NCI-H146 (cell line): ENCODE results near the gene WDPCP.
"Not testable (repeated sequence)": the region's sequence is repeated elsewhere in the genome, so short reads cannot be mapped to it uniquely, and the experiment has no call there.

Source experiments
- DNase-seq: peaks from one replicate; lab custom pipeline; 2025; lab: John Stamatoyannopoulos, UW

The WDPCP gene

DNA sequence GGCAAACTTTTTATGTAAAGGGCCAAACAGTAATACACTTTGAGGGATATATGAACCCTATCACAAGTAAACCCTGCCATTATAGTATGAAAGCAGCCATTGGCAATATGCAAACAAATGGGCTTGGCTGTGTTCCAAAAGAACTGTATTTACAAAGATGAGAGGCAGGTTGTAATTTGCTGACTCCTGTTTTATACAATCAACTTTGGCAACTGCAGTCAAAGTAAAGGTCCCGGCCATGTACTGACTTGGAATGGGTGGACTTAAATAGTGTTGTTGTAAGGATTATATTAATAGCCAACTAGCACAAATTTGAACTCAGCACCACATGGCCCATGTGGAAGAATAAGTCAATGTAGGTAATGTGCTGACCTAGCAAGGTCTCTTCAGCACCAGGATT is 223.4 kb downstream of the WDPCP start:
- DNase-seq, result peak; percentile 90

DNA sequence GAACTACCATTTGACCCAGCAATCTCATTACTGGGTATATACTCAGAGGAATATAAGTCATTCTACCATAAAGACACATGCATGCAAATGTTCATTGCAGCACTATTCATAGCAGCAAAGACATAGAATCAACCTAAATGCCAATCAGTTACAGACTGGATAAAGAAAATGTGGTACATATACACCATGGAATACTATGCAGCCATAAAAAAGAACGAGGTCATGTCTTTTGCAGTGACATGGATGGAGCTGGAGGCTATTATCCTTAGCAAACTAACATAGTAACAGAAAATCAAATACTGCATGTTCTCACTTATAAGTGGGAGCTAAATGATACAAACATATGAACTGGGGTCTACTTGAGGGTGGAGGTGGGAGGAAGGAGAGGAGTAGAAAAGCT is 230.6 kb downstream of the WDPCP start:
- DNase-seq, result not testable (repeated sequence)

DNA sequence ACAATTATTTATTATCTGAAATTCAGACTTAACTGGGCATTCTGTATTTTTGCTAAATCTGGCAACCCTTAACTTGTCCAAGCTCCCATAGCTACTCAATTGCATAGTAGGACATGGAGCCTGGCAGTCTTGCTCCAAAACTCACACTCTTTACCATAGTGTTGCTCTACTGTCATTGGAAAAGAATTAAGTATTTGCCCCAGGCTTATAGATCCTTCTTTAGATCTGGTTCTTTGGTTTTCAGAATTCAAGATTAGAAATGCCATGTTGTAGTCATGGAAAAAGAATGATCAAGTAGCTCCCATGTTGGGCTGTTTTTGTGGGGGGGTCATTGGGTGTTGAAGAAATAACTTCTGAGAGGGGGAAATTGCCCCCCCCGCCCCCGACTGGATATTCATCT is 240.9 kb downstream of the WDPCP start:
- no peak for DNase-seq

DNA sequence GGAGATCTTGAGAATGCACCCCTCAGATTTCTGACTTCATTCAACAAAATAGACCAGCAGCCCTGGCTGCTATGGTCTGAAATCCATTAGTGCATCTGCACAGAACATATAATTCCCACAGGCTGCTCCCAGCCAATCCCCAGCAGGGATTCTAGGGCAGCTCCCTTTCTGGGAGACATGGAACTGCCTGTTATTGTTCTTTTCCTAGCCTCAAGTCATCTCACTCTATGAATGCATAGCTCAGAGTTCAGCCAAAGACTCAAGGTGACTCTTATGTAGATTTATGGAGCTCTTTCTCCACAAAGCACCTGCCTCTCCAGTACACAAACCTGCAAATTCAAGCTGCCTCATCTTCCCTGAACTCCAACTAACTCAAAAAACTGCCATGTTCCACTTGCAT is 241.9 kb downstream of the WDPCP start:
- DNase-seq, result no peak

DNA sequence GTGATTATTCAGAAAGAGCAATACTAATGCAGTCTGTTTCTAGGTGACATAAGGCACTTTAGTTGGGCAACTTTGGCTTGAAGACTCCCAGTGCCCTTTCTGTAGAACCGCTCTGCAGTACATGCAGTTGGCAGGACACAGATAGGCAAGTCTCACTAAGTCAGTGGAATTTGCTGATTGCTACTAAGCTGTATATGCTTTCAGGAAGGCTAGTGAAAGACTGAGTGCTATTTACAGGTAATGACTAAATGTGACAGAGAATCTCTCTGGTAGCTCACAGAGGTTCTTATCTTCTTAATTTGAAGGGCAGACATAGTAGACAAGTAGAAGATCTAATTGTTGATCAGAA is 243.0 kb downstream of the WDPCP start:
- no peak for DNase-seq

DNA sequence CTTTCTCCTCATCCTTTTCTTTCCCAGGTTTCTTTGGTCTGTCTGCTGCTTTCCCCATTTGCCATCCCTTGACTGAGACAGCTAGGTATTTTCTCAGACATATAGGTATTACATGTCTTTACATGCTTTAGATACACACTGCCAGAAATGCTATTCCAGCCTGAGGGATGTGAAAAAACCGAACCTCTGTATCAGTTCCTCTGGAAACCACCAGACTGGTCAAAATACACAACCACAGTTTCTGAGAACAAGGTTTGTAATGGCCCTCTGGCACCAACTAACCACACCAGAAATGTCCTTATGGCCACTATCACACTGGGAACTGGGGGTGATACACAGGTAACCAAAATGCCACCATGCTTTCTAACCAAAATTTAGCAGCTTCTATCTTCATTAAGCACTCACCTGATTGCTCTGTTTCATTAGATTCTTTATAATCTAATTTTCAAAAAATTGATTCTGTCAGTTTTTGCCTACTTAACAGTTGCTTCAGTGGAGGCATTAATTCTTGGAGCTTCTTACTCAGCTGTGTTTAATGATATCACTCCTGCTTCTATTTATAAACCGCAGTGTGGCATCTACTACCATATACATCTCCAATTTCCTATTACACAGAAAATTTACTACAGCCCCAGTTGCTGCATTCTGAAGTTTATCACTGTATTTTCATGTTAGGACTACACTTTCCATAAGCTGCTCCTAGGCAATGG is 243.5 kb downstream of the WDPCP start:
- DNase-seq, result no peak

DNA sequence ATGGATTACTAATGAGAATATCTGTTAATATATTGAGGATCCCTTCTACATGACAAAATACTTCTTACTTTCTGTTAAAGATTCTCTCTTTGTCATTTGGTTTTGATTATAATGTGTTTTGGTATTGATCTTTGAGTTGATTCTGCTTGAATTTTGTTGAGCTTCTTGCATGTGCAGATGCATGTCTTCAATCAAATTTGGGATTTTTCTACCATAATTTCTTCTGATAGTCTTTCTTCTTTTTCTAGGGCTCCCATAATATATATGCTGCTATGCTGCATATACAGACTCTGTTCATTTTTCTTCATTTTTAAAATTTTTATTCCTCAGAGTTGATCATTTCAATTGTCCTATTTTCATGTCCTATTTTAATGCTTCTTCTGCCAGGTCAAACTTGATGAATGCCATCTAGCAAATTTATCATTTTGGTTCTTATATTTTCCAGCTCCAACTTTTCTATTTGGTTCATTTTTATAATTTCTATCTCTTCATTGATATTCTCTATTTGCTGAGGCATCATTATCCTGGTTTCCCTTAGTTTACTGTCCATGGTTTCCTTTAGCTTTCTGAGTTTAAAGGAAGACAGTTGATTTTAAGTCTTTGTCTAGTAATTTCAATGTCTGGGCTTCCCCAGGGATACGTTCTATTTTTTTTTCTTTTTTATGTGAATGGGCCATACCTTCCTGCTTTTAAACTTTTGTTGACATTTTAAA is 244.7 kb downstream of the WDPCP start:
- DNase-seq, result no peak

DNA sequence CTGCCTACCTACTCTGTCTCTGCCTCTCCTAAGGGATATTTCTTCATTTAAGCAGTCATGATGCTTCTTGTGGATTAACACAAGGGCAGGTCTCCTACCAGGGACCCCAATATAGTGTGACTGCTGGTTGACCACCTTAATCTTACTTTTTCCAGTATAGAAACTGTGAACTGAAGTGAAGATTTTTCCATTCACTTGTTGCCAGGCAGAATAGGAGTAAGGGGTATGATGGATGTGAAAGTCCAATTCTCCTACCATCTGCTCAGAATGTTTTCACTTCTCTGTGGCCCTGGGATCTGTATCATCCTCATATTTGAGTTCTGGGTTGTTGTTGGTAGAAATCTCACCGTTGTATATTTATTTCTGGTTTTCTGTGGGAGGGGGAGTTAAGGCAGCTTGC is 247.8 kb downstream of the WDPCP start:
- no peak for DNase-seq

DNA sequence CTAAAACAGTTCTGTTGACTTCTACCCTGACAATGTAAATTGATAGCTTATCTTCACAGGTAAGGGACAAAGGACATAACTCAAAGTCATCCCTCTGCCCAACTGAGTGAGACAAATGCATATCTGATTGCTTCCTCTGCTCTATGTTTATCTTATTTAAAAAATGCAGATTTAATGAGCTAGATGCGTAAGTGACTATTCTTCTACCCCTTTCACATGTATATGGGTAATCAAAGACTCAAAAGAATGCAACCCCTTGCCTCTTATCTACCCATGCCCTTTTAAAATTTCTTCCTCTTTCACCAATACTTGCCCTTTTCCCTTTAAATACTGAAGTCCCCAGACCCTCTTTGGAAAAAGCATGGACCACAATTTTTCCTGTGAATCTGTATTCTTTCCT is 253.4 kb downstream of the WDPCP start:
- DNase-seq, result no peak

DNA sequence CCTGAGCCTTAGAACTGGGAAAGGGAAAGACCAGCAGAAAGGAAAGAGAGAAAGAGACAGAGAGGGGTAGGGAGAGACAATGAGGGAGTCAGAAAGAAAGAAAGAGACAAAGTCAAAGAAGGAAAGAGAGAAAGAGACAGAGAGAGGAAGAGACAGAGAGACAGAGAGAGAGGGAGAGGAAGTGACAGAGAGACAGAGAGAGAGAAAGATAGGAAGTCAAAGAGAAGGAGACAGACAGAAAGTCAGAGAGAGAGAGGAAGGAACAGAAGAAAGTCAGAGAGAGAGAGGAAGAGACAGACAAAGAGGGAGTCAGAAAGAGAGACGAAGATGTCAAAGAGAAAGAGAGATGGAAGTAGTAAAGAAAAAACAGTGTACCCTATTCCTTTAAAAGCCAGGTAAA is 261.8 kb downstream of the WDPCP start:
- no peak for DNase-seq

DNA sequence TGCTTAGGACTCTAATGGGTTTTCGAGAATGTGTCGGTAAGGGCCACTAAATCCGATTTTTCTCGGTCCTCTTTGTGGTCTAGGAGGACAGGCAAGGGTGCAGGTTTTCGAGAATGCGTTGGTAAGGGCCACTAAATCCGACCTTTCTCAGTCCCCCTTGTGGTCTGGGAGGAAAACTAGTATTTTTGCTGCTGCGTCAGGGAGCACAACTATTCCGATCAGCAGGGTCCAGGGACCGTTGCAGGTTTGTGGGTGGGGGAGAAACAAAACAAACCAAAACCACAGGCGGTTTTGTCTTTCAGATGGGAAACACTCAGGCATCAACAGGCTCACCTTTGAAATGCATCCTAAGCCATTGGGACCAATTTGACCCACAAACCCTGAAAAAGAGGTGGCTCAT is 264.6 kb downstream of the WDPCP start:
- DNase-seq, result not testable (repeated sequence)

DNA sequence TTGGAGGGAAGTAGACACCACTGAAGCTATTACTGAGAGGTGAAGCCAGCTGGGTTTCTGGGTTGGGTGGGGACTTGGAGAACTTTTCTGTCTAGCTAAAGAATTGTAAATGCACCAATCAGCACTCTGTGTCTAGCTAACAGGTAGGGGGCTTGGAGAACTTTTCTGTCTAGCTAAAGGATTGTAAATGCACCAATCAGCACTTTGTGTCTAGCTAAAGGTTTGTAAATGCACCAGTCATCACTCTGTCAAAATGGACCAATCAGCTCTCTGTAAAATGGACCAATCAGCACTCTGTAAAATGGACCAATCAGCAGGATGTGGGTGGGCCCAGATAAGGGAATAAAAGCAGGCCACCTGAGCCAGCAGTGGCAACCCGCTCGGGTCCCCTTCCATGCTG is 266.3 kb downstream of the WDPCP start:
- not testable (repeated sequence) for DNase-seq

DNA sequence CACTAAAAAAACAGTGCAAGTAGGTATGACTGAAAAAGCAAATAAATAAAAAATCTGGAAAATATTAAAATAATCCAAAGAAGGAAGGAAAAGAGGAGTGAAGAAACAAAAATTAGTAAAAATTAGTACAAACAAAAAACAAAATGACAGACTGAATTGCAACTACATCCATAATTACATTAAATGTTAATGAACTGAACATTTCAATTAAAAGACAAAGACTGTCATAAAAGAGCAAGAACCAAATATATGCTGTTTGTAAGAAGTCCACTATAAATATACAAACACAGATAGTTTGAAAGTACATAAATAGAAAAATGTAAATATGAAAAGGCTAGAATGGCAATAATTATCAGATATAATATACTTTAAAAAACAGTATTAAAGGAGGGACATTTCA is 267.6 kb downstream of the WDPCP start:
- no peak for DNase-seq

DNA sequence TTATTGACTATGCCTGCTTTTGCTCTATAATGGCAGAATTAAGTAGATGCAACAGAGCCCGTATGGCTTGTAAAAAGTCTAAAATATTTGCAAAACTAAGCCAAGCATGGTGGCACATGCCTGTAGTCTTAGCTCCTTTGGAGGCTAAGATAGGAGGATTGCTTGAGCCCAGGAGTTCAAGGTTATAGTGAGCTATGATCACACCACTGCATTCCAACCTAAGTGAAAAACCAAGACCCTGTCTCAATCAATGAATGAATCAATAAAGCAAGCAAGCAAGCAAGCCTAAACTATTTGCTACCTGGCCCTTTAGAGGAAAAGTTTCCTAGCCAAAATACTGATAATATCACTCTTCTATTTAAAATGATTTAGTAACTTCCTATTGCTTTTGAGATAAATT is 277.7 kb downstream of the WDPCP start:
- no peak for DNase-seq

DNA sequence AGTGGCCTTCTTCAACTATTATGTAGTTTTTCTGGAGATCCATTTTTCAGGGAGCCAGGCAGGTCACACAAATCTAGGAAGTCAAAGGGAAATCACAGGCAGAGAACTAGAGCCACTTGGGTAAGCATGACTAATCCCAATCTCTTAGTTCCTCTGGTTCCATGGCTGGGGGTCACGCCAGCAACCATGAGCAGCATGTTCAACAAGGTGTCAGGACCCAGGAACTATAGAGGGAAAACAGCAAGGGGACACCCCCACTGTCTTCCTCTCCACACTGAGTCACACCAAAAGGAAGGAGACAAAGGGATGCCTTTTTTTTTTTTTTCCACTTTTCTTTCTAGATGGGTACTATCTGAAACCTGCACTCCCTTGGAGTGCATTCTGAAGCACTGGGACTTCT is 286.8 kb downstream of the WDPCP start:
- no peak for DNase-seq

DNA sequence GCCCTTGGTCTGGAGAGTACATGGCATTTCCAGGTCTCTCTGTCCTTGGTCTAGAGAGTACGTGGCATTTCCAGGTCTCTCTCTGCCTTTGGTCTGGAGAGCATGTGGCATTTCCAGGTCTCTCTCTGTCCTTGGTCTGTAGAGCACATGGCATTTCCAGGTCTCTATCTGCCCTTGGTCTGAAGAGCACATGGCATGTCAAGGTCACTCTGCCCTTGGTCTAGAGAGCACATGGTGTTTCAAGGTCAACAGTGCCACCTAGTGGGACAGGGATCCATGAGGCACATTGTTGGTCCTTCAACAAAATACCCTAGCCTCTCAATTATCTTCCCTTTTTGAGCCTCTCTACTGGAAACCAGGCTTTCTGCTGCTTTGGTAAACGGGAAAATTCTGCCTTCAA is 287.4 kb downstream of the WDPCP start:
- DNase-seq, result no peak

DNA sequence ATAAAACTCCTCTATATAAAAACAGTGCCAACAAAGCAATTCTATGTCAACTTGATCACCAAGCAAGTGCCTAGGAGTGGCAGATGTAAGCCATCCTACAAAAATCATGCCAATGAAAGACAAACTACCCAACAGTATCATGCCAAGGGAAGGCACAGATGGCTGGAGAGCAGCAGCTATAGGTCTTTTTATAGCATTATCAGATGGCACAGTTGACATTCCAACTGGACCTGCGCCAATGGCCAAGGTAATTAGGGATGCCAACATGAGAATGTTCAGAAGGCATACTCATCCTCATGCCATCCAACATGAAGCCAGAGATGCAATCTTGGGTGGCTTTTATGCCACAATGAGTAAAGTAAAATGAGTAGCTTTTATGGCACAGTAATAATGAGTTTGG is 300.3 kb downstream of the WDPCP start:
- DNase-seq, result no peak

DNA sequence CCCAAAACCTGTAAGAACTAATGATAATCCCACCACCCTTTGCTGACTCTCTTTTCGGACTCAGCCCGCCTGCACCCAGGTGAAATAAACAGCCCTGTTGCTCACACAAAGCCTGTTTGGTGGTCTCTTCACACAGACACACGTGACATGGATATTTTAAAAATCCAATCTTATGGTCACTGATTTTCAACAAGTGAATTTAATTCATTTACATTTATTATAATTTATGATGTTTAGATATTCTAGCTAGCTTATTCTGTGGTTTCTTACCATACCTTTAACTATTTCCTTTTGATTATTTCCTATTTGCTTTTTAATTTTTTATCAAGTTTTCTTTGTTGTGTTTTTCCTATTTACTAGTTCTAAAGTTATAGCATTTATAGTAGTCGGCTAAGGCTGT is 301.8 kb downstream of the WDPCP start:
- not testable (repeated sequence) for DNase-seq

DNA sequence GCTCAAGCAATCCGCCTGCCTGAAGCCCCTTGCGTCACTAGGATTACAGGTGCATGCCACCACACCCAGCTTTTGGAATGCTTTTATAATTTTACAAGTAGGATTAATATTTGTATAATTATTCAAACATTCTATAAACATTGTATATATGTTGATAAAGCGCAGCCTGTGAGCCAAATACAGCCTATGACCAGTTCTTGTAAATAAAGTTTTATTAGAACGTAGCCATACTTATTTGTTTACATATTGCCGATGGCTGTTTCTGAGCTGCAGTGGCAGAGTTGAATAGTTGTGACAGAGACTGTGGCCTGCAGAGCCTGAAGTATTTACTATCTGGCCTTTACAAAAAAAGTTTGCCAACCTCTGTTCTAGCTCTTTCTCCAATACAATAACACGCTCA is 305.0 kb downstream of the WDPCP start:
- no peak for DNase-seq

DNA sequence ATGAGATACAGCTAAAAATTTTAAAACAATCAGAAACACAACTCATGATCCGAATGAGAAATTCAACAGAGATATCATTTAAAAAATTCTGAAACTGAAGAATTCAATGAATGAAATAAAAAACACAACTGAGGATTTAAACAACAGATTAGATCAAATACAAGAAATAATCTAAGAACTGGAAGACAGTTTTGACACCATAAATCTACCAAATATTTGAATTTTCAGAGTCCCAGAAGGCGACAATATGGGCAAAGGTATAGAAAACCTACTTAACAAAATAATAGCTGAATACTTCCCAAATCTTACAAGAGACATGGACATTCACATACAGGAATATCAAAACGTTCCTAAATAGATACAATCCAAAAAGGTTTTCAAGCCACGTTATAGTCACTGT is 315.7 kb downstream of the WDPCP start:
- no peak for DNase-seq

DNA sequence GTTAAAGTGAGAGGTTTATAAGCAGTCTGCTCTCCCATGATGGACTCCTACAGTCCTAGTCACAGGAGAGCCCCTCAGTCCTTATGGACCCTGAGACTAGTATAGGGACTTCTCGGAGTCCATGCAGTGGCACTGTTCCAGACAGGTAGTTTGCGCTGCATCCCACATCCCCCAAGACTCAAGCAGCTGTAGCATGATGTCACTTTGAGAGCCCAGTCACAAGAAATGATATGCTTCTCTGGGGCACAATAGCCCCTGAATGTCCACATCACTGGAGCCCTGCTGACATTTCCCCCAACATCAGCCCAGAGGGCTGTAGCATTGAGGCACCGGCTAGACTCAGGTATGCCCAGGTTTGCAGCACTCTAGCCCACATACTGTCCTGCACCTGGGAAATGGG is 317.6 kb downstream of the WDPCP start:
- DNase-seq, result no peak

DNA sequence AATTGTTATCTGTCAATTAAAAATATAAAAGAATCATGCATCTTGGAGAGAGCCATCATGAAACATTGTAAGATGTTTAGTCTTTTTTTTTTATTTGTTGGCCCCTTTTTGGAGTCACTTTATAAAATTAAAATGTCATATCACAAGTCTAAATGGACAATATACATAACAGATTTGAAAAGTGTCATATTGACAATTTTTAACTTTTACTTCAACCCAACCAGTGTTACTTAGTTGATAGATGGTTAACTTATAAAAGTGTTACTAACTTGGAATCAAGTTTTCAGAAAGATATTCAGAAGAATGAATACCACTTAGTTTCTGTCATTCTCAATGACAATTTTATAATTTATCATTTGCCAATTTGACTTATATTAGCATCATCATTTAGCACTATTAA is 319.3 kb downstream of the WDPCP start:
- no peak for DNase-seq

DNA sequence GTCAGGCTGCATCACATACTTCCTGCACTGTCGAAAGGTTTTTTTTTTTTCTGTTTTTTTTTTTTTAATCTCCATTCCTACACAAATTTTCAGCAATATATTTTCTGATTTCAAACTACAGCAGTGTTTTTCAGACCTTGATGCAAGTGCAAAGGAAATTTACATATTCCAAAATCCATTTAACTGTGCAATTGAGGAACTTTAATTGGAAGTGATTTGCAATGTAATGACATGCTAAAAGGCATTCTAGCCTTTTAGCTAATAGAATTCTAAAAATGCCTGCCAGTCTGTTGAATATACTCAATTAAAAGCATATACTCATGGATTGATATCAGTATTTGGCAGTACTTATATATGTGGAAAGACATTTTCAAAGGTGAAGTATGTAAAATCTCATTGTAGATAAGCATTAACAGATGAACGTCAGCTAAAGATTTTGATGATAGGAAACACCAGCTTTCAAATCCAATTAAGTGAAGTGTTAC is 327.1 kb downstream of the WDPCP start:
- DNase-seq, result no peak

DNA sequence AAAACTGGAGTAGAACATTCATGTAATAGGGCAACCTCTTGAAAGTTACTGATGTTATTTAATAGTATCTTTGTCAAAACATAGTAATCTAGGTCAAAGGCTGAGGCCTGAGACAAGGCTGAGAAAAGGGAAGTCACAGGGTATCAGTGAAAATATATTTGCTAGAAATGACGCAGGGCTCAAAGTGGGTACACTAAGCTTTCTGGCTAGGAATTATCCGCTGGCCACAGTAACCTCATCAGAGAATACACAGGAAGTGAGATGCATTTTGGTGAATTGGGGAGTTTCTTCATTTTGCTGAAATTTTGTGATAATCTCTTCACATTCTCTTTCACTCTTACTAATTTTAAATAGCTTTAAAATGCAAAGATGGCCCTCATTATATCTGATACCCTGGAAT is 330.8 kb downstream of the WDPCP start:
- DNase-seq, result no peak
